Stomach (tissue), 4 donors: Measurements from ENCODE around the gene TTC24.

Experiments
- EP300 ChIP-seq: sonication (generic); formaldehyde crosslinking; IDR thresholded peaks from one replicate; pipeline ENCODE4 v1.6.1; 2017; ENCODE audit warnings: antibody characterized with exemption
- POLR2A ChIP-seq, 4 donors: fragments of 450-650 bp; IDR thresholded peaks; one replicate each; pipeline ENCODE4 v1.6.1; 2016; ENCODE audit warnings: antibody characterized with exemption in 4 of 4, control low read depth in 2 of 4, mild to moderate bottlenecking in 1 of 4, moderate library complexity in 1 of 4
- POLR2AphosphoS5 ChIP-seq, 3 donors: sonication (generic); formaldehyde crosslinking; IDR thresholded peaks; one replicate each; pipeline ENCODE4 v1.6.1; 2016; ENCODE audit warnings: antibody characterized with exemption in 3 of 3
- TF ChIP-seq, protein P1 (sequence below), 7 experiments: fragments of 450-650 bp in 4 of 7; fragments of 200-600 bp in 3 of 7; sonication (generic) in 3 of 7; IDR thresholded peaks; one replicate each; pipeline ENCODE4 v1.5.1; 2016 to 2019; ENCODE audit warnings: antibody characterized with exemption in 7 of 7, control low read depth in 2 of 7, mild to moderate bottlenecking in 1 of 7

DNA sequence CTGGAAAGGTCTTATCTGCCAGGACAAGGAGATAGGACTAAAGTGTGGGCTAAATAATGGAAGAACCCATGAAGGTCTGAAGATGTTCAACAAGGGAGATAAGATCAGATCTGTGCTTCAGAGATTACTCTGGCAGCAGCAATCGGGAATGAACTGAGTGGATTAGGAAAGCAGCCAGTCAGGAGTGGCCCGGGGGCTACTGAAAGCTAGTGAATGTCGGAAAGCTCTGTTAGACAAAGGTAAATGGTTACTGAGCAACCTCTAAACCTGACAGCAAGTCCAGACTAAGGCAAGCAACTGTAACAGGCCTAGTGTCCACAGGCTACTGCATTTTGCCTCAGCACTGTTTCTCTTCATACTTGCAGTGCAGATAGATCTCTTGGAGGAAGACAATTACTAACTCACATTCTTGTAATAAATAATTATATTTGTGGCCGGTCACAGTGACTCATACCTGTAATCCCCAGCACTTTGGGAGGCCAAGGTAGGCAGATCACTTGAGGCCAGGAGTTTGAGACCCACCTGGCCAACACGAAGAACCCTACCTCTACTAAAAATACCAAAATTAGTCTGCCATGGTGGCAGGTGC, 19.6 kb upstream of the TTC24 start:
- TF ChIP-seq, protein P1, sequence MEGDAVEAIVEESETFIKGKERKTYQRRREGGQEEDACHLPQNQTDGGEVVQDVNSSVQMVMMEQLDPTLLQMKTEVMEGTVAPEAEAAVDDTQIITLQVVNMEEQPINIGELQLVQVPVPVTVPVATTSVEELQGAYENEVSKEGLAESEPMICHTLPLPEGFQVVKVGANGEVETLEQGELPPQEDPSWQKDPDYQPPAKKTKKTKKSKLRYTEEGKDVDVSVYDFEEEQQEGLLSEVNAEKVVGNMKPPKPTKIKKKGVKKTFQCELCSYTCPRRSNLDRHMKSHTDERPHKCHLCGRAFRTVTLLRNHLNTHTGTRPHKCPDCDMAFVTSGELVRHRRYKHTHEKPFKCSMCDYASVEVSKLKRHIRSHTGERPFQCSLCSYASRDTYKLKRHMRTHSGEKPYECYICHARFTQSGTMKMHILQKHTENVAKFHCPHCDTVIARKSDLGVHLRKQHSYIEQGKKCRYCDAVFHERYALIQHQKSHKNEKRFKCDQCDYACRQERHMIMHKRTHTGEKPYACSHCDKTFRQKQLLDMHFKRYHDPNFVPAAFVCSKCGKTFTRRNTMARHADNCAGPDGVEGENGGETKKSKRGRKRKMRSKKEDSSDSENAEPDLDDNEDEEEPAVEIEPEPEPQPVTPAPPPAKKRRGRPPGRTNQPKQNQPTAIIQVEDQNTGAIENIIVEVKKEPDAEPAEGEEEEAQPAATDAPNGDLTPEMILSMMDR (IDR thresholded peaks at IDR 0.05), result no peak
- TF ChIP-seq POLR2AphosphoS5 (IDR thresholded peaks at IDR 0.05) (no peak), POLR2A (IDR thresholded peaks at IDR 0.05) (no peak), EP300 (no peak)
